MM.1S (cell line): ENCODE data around the gene CLEC16A.
A peak's percentile ranks its signal among the peaks of the same experiment; 100 is the strongest.

Experiments
- EZH2 ChIP-seq: fragments of 300-600 bp; sonication (generic); optimal IDR thresholded peaks from 2 replicates; pipeline ENCODE3; 2017; ENCODE audit warnings: low read depth, mild to moderate bottlenecking, antibody characterized with exemption, low read length, mixed read lengths
- EZH2phosphoT487 ChIP-seq: fragments of 300-600 bp; sonication (generic); IDR thresholded peaks from 2 replicates; pipeline ENCODE4 v1.6.1; 2018; ENCODE audit warnings: antibody characterized with exemption, low read length
- TF ChIP-seq, protein P1 (sequence below): fragments of 300-600 bp; sonication (generic); IDR thresholded peaks from 2 replicates; pipeline ENCODE4 v1.5.1; 2016; ENCODE audit warnings: antibody characterized with exemption, low read length, mixed read lengths

DNA sequence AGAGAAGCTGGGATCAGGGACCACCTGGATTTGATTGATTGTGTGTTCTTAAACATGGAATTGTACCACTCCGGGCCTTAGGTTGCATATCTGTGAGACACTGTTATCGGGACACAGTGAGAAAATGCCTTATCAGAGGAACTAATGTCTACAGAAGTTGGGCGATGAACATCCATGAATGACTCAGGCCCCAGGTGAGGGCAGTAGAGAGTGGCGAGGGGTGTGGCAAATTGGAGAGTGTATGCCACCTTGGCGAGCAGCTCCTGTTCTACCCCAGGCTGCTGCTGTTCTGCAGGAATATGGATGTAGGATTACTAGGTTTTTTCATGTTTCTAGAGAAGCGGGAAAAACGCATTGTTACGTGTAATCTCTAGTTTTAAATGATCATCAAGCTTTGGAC lies 38.8 kb downstream of the CLEC16A start:
- TF ChIP-seq, protein P1, sequence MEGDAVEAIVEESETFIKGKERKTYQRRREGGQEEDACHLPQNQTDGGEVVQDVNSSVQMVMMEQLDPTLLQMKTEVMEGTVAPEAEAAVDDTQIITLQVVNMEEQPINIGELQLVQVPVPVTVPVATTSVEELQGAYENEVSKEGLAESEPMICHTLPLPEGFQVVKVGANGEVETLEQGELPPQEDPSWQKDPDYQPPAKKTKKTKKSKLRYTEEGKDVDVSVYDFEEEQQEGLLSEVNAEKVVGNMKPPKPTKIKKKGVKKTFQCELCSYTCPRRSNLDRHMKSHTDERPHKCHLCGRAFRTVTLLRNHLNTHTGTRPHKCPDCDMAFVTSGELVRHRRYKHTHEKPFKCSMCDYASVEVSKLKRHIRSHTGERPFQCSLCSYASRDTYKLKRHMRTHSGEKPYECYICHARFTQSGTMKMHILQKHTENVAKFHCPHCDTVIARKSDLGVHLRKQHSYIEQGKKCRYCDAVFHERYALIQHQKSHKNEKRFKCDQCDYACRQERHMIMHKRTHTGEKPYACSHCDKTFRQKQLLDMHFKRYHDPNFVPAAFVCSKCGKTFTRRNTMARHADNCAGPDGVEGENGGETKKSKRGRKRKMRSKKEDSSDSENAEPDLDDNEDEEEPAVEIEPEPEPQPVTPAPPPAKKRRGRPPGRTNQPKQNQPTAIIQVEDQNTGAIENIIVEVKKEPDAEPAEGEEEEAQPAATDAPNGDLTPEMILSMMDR = peak; percentile 23
- TF ChIP-seq EZH2 (no peak), EZH2phosphoT487 (no peak)
